HCT116 (cell line): ENCODE data around the gene GPC1.

ENCODE experiments used
- CEBPB ChIP-seq: IDR thresholded peaks from 2 replicates; pipeline ENCODE4 v1.6.1; 2012; ENCODE audit warnings: low read depth
- CTCF ChIP-seq, 3 experiments: fragments of 200-600 bp in 1 of 3; sonication (generic) in 1 of 3; IDR thresholded peaks in 2 of 3; conservative IDR thresholded peaks in 1 of 3; 2 replicates each; pipeline ENCODE4 v1.5.1; 2012 to 2017; ENCODE audit warnings: low read depth in 2 of 3, low read length in 2 of 3, antibody characterized with exemption in 1 of 3, borderline replicate concordance in 1 of 3, control low read depth in 1 of 3, mild to moderate bottlenecking in 1 of 3, mixed read lengths in 1 of 3, mixed run types in 1 of 3, moderate library complexity in 1 of 3; ENCODE audit not compliant: insufficient read depth in 1 of 3
- EGR1 ChIP-seq: IDR thresholded peaks from 2 replicates; pipeline ENCODE4 v1.6.1; 2012; ENCODE audit warnings: low read depth
- EZH2 ChIP-seq: fragments of 200-600 bp; sonication (generic); IDR thresholded peaks from 2 replicates; pipeline ENCODE4 v1.6.1; 2017; ENCODE audit warnings: antibody characterized with exemption, mixed run types
- POLR2A ChIP-seq: IDR thresholded peaks from 2 replicates; pipeline ENCODE4 v1.7.0; 2011; ENCODE audit warnings: borderline replicate concordance; ENCODE audit not compliant: insufficient read depth, insufficient read length; ENCODE audit errors: extremely low read depth
- POLR2AphosphoS5 ChIP-seq: IDR thresholded peaks from 2 replicates; pipeline ENCODE4 v1.6.1; 2011; ENCODE audit warnings: mild to moderate bottlenecking, low read depth, low read length, moderate library complexity

DNA sequence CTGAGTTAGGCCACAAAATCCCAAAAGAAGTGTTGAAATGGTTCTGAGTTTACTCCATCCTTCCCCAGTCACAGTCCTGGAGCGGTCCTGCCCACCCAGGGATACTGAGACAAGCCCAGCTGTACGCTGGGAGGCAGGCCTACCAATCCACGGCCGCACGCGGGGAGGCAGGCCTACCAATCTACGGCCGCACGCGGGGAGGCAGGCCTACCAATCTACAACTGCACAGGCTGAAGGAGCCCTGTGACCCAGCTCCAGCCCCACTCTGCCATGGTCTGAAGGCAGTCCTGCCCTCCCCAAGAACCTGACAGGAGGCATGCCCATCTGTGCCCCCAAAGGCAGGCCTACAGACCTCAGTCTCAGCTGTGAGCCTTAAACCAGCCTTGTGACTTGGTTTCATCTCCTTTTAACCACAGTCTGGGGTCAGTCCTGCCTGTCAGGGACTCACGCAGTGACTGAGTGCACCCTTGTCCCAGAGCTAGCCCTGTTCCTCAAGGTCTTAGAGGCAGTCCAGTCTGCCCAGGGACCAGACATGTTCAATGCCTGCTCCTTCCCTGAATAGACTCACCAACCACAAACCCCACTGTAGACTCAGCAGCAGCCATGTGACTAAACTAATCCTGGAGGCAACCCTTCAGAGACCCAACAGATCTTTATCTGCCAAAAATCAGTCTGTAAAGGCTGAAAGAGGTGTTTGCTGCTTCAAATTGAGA lies 36.8 kb downstream of the GPC1 start:
- TF ChIP-seq EZH2: no peak
- TF ChIP-seq EGR1: no peak
- TF ChIP-seq CTCF (IDR thresholded peaks at IDR 0.05 in 2 of 3, conservative IDR thresholded peaks at IDR 0.05 in 1 of 3; ENCODE audit: borderline replicate concordance in 1 of 3, insufficient read depth in 1 of 3, low read depth in 2 of 3, low read length in 2 of 3): no peak
- TF ChIP-seq POLR2A: no peak
- TF ChIP-seq CEBPB: no peak
- no peak for TF ChIP-seq POLR2AphosphoS5
